Gastrocnemius medialis (tissue), 4 donors: ENCODE measurements around the gene DENND4B.

Experiments used
- CTCF ChIP-seq, 5 experiments: fragments of 450-650 bp in 3 of 5; fragments of 200-600 bp in 2 of 5; sonication (generic) in 2 of 5; IDR thresholded peaks in 4 of 5; conservative IDR thresholded peaks in 1 of 5; 1 replicate in 4 of 5; 2 replicates in 1 of 5; pipeline ENCODE4 v1.5.1; 2016 to 2019; ENCODE audit warnings: antibody characterized with exemption in 5 of 5, mild to moderate bottlenecking in 3 of 5, moderate library complexity in 3 of 5
- POLR2A ChIP-seq, 2 donors: fragments of 450-650 bp; IDR thresholded peaks; one replicate each; pipeline ENCODE4 v1.6.1; 2017; ENCODE audit warnings: antibody characterized with exemption in 2 of 2, mild to moderate bottlenecking in 2 of 2, moderate library complexity in 2 of 2

GRCh38 chr1:153921803-153922075 is 24.8 kb downstream of the DENND4B start:
- no peak for TF ChIP-seq CTCF (IDR thresholded peaks at IDR 0.05 in 4 of 5, conservative IDR thresholded peaks at IDR 0.05 in 1 of 5)
- TF ChIP-seq POLR2A (IDR thresholded peaks at IDR 0.05), result no peak
